DMS79 (cell line): ENCODE measurements around the gene RANBP3.
A peak's percentile ranks its signal among the peaks of the same experiment; 100 is the strongest.

Experiments used
- DNase-seq: peaks from one replicate; lab custom pipeline; 2025; lab: John Stamatoyannopoulos, UW

Gene RANBP3

GRCh38 chr19:5926641-5927440, 51.1 kb downstream of the RANBP3 start:
- no peak for DNase-seq

- DNase-seq: no peak
Observed at GRCh38 chr19:5925830-5926427, 52.0 kb downstream of the RANBP3 start.

GRCh38 chr19:5923356-5923755, 54.6 kb downstream of the RANBP3 start:
- DNase-seq: no peak

GRCh38 chr19:5922161-5922545, 55.8 kb downstream of the RANBP3 start:
- no peak for DNase-seq

- no peak for DNase-seq
Observed at GRCh38 chr19:5921516-5922160, 56.3 kb downstream of the RANBP3 start.

GRCh38 chr19:5918463-5919079, 59.4 kb downstream of the RANBP3 start:
- DNase-seq: no peak

- DNase-seq: no peak
Observed at GRCh38 chr19:5917431-5918107, 60.4 kb downstream of the RANBP3 start.

GRCh38 chr19:5916181-5916708, 61.7 kb downstream of the RANBP3 start:
- no peak for DNase-seq

GRCh38 chr19:5915782-5916165, 62.2 kb downstream of the RANBP3 start:
- DNase-seq: no peak

GRCh38 chr19:5914946-5915781, 62.8 kb downstream of the RANBP3 start:
- no peak for DNase-seq

- no peak for DNase-seq
Observed at GRCh38 chr19:5914358-5914774, 63.6 kb downstream of the RANBP3 start.

GRCh38 chr19:5913739-5914357, 64.1 kb downstream of the RANBP3 start, which contains the start of gene CAPS:
TSS of gene CAPS (plus strand) at chr19:5914254. CDS start at chr19:5914407, 153 bp downstream.
- no peak for DNase-seq

- no peak for DNase-seq
Observed at GRCh38 chr19:5911366-5911765, 66.6 kb downstream of the RANBP3 start.

GRCh38 chr19:5910638-5910907, 67.4 kb downstream of the RANBP3 start:
- no peak for DNase-seq

- DNase-seq: no peak
Observed at GRCh38 chr19:5908773-5909442, 69.0 kb downstream of the RANBP3 start.

GRCh38 chr19:5907241-5907640, 70.7 kb downstream of the RANBP3 start:
- DNase-seq: no peak

- DNase-seq: no peak
Observed at GRCh38 chr19:5905114-5905778, 72.7 kb downstream of the RANBP3 start.

GRCh38 chr19:5904352-5905113, 73.4 kb downstream of the RANBP3 start, which contains the start of gene VMAC:
TSS of gene VMAC (plus strand) at chr19:5904872. CDS start at chr19:5904891, 19 bp downstream.
- peak; percentile 100 for DNase-seq
